ENCODE measurements around the gene TUSC2. TPM values are rescaled to one million over a fixed set of nuclear protein-coding genes. Genes with fewer than 3 reads are reported as not detected.

Gene TUSC2
- polyA plus RNA-seq, 1 of the 3 experiments (the other 2 are of a cell fraction), result 58.7 TPM

- TF ChIP-seq SIN3A (IDR thresholded peaks at IDR 0.05; ENCODE audit: borderline replicate concordance, low read depth, low read length) (peak; percentile 85; the same call in 1 of the 2 replicates), NRF1 (IDR thresholded peaks at IDR 0.05; ENCODE audit: low read depth, low read length) (peak; percentile 55), CTCF (IDR thresholded peaks at IDR 0.05) (no peak), EZH2phosphoT487 (IDR thresholded peaks at IDR 0.05; ENCODE audit: borderline replicate concordance, low read depth) (no peak), ELF1 (IDR thresholded peaks at IDR 0.05) (peak; percentile 57), RXRA (IDR thresholded peaks at IDR 0.05; ENCODE audit: borderline replicate concordance, low read depth) (no peak), TAF1 (IDR thresholded peaks at IDR 0.05; ENCODE audit: borderline replicate concordance, low read depth, low read length) (peak; percentile 63; the same call in 1 of the 2 replicates), MXI1 (IDR thresholded peaks at IDR 0.05; ENCODE audit: low read depth, low read length) (peak; percentile 72), MEF2A (IDR thresholded peaks at IDR 0.05; ENCODE audit: borderline replicate concordance, low read depth) (no peak), GATA2 (CRISPR knock-in tag; IDR thresholded peaks at IDR 0.05) (no peak), TCF12 (IDR thresholded peaks at IDR 0.05) (peak; percentile 16; the same call in 1 of the 2 replicates), IRF3 (IDR thresholded peaks at IDR 0.05; ENCODE audit: low read depth, low read length) (no peak), NFIC (IDR thresholded peaks at IDR 0.05; ENCODE audit: borderline replicate concordance) (peak; percentile 40; the same call in 1 of the 2 replicates), ZBTB33 (IDR thresholded peaks at IDR 0.05; ENCODE audit: borderline replicate concordance, low read depth) (peak; percentile 90), FOXM1 (IDR thresholded peaks at IDR 0.05; ENCODE audit: low read depth) (no peak), POLR2AphosphoS5 (IDR thresholded peaks at IDR 0.05; ENCODE audit: low read depth, low read length) (peak; percentile 86), EP300 (IDR thresholded peaks at IDR 0.05; ENCODE audit: borderline replicate concordance in 1 of 2, low read depth in 1 of 2, low read length in 1 of 2) (no peak), PBX3 (IDR thresholded peaks at IDR 0.05) (0 out of 2 replicates have a peak, but pooled peaks have one; percentile 13), RCOR1 (IDR thresholded peaks at IDR 0.05; ENCODE audit: low read length) (peak; percentile 30), GABPA (IDR thresholded peaks at IDR 0.05; ENCODE audit: low read depth) (peak; percentile 49; the same call in 1 of the 2 replicates)
Observed at GRCh38 chr3:50292159-50293078, 35.6 kb downstream of the TUSC2 start, which contains the start of gene IFRD2 (continued).
